ENCODE measurements around the gene SHCBP1L. TPM values are rescaled to one million over a fixed set of nuclear protein-coding genes. Genes with fewer than 3 reads are reported as not detected.

Gene SHCBP1L
- total RNA-seq, 1 donor from 2014 or later: not detected

DNA sequence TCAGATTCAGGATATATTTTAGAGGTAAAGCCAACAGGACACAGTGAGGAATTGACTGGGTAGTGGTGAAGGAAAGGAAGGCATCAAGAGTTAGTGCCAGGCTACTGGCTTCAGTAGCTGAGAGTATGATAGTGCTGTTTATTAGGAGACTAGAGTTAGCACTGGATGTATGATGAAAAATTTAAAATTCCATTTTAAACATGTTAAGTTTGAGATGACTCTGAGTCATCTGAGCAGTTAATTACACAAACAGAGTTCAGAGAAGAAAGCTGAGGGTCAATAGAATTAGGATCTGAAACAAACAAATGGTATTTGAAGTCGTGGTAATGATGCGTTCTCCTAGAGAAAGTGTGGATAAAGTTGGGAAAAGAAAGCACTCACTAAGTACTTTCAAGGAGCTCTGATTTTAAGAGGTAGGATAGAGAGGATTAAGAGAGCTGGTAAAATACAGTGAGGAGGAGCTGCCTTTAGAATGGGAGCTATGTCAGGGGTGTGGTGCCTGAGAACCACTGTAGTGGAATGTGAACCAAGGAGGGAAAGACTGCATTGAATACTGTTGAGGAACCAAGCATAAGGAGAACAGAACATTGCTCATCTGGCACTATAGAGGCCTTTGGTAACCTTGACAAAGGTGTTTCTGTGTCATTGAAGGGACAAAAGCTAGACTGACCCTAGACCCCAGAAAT is 21.7 kb upstream of the SHCBP1L start:
- Mint-ChIP-seq H3K27ac (no peak overlapping the region), H3K4me3 (no peak overlapping the region), H3K27me3 (peaks cover 18% of the 10 kb centered on the region), H3K9me3 (no peaks in the 10 kb centered on the region), H3K4me1 (no peaks in the 10 kb centered on the region), H3K36me3 (ENCODE audit: low read depth) (no peaks in the 10 kb centered on the region)
- peak; percentile 15 for DNase-seq
- intact Hi-C loops (cut with micrococcal nuclease): no loop called here

DNA sequence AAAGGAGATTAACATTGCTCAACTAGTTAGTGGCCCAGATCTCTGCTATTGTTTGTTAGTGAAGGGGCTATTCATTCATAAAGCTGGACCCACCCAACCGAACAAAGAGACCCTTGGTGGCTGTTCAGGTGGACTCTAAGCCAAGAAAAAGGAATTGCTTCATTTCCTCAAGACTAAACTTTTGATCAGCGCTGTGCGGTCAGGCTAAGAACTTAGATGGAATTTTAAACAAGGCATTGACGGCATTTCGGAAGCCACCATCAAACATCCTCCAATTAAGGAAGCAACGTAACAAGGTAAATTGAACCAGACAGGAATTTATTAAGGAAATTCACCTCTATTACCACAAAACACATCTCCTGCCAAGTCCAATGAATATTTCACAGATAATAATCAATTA is 19.9 kb upstream of the SHCBP1L start:
- Mint-ChIP-seq H3K9me3 (no peaks in the 10 kb centered on the region), H3K36me3 (ENCODE audit: low read depth) (no peaks in the 10 kb centered on the region), H3K4me1 (no peaks in the 10 kb centered on the region), H3K27ac (no peak overlapping the region), H3K4me3 (no peak overlapping the region), H3K27me3 (peaks cover 34% of the 10 kb centered on the region)
- DNase-seq: no peak
- intact Hi-C loops (cut with micrococcal nuclease): no loop called here

DNA sequence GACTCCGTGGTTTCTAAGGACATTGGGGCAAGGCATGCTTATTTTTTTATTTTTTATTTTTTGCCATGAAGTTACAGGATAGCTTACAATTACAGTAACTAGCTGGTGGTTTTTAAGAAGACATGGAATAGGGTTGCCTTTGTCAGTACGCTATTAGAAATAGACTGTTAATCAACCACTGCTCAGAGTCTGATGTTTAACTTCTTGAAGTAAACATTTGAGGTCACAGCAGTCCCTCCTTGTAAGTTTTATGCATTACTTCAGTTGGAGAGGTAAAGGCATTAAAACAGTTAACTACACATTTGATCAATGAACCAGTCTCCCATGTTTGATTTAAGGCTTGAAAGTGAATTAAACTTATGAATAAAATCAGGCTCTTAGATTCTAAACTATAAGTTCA is 19.3 kb upstream of the SHCBP1L start:
- Mint-ChIP-seq H3K27me3 (peaks cover 34% of the 10 kb centered on the region), H3K4me3 (no peak overlapping the region), H3K36me3 (ENCODE audit: low read depth) (no peaks in the 10 kb centered on the region), H3K4me1 (no peaks in the 10 kb centered on the region), H3K9me3 (no peaks in the 10 kb centered on the region), H3K27ac (no peak overlapping the region)
- intact Hi-C loops (cut with micrococcal nuclease): no loop called here
- DNase-seq: no peak

DNA sequence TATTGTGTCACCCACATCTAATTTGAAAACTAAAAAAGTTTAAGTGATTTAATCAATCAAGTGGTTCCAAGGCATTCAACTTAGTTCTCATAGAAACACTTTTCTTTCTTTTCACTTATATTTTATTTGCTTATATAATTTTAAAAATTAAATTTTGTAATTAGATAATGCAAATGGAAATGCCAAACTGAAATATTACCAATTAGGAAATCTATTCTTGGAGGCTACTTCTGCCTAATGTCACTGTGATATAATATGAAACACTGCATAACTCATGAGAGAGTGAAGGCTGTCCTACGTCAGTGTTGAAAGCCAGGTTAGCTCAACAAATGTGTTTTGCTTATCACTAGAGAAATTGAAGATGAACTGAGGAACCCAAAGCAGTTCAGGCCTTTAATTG is 18.3 kb upstream of the SHCBP1L start:
- Mint-ChIP-seq H3K4me1 (no peaks in the 10 kb centered on the region), H3K36me3 (ENCODE audit: low read depth) (no peaks in the 10 kb centered on the region), H3K27me3 (peaks cover 34% of the 10 kb centered on the region), H3K4me3 (no peak overlapping the region), H3K9me3 (no peaks in the 10 kb centered on the region), H3K27ac (no peak overlapping the region)
- intact Hi-C loops (cut with micrococcal nuclease): no loop called here
- no peak for DNase-seq

DNA sequence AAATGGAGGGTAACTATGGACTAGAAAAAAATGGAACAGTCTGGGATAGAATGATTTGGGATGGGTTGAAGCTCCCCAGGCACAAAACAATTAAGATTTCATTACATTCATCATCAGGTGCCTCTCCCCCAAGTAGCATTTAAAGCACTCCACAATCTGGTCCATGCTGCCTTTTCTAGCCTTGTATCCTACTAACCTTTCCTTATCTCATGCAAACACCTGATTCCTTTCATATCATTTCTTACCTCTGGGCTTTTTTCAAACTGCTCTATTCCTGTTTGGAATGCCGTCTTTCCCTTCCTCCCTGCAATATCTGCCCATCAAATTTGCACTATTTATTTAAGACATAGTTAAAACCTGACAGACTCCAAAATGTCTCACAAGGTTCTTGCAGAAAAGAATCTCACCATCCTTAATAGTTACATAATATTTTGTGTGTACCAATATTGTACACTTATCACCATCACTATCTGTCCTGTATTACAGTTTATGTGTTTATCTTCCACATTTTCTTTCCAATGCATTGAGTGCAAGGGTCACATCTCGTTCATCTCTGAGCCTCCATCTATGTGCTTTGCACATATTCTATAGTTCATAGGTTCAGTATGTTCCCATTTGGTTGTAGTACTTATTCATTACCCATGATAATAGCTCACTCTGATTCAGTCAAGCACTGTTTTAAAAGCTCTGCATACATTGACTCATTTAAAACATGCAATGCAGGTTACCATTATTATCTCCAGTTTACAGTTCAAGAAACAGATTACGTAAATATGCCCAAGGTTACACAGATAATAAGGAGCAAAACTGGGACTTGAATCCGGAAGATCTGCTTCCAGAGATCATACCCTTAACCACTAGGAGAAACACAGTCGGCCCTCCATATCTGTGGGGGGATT is 16.1 kb upstream of the SHCBP1L start:
- H3K4me3 Mint-ChIP-seq: no peak overlapping the region
- no peaks in the 10 kb centered on the region for H3K9me3 Mint-ChIP-seq
- peaks cover 24% of the 10 kb centered on the region for H3K27me3 Mint-ChIP-seq
- intact Hi-C loops (cut with micrococcal nuclease): loop anchor here (10.0 kb wide), 1 partner anchor 256 kb away; no protein-coding TSS in a partner anchor
- H3K36me3 Mint-ChIP-seq (ENCODE audit: low read depth): no peaks in the 10 kb centered on the region
- no peaks in the 10 kb centered on the region for H3K4me1 Mint-ChIP-seq
- no peak overlapping the region for H3K27ac Mint-ChIP-seq
- DNase-seq: peak; percentile 21

DNA sequence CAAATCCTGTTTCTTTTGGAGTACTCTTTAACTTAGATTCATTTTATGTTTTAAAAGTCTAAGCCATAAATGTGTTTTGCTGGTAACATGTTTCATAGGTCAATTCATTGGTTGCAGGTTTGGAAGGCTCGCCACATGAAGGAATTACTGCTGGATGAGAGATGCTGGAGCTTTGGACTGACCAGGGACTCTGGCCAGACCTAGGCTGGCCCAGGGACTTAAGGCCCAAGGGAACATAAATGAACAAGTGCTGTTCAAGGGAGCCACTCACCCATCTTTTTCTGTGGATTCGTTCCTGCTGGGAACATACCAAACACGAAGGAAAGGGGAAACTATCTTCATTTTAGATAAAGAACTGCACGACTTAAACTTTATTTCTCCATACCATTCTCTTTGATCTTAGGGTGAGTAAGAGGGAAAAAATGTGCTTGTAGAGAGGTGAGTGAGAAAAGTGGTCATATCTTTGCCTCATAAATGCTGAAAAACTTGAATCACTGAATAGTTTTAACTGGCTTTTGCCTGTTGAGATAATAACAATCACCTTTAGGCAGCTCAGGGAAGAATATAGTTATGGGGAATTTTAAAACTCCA is 15.3 kb upstream of the SHCBP1L start:
- Mint-ChIP-seq H3K36me3 (ENCODE audit: low read depth) (no peaks in the 10 kb centered on the region), H3K27ac (no peak overlapping the region), H3K4me3 (no peak overlapping the region), H3K27me3 (peaks cover 23% of the 10 kb centered on the region), H3K4me1 (no peaks in the 10 kb centered on the region), H3K9me3 (no peaks in the 10 kb centered on the region)
- DNase-seq: peak; percentile 18
- intact Hi-C loops (cut with micrococcal nuclease): loop anchor here (10.0 kb wide), 1 partner anchor 257 kb away; no protein-coding TSS in a partner anchor

DNA sequence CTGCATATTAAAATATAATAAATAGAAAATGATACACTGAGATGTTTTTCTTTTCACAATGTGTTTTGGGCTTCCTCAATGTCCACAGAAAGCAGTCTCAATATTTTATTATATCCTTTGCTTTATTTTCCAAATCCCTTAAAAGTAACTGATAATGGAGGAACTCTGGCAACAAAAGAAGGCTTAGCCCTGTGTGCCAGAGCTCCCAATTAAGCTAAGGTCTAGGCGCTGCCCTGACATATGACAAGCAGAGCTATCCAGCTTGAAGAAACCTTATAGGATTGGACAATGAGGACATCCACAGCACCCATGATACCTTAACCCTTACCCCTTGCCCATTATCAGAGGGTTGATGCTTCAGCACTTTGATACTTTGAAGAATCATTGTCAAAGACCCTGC is 12.9 kb upstream of the SHCBP1L start:
- H3K36me3 Mint-ChIP-seq (ENCODE audit: low read depth): no peaks in the 10 kb centered on the region
- no peak for DNase-seq
- no peak overlapping the region for H3K4me3 Mint-ChIP-seq
- H3K4me1 Mint-ChIP-seq: peaks cover 3% of the 10 kb centered on the region
- H3K9me3 Mint-ChIP-seq: no peaks in the 10 kb centered on the region
- peaks cover 25% of the 10 kb centered on the region for H3K27me3 Mint-ChIP-seq
- H3K27ac Mint-ChIP-seq: no peak overlapping the region
- intact Hi-C loops (cut with micrococcal nuclease): loop anchor here (10.0 kb wide), 1 partner anchor 259 kb away; no protein-coding TSS in a partner anchor

DNA sequence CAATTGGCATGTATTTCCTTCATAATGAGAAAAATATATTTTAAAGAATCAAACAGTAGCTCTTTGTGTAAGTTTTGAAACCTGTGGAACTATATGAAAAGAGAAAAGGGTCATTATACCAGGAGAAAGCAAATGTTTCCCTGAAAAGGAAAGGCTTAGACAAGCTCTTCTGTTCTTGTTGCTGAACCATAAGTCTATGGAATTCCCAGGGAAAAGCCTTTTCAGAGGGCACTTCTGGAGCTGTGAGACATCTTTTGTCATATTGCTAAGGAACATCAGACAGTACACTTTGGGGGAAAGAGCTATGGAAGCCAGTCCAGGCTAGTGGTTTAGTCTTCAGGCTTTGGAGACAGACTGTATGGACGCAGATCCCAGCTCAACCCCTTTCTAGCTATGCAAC is 12.1 kb upstream of the SHCBP1L start:
- DNase-seq: no peak
- intact Hi-C loops (cut with micrococcal nuclease): loop anchor here (10.0 kb wide), 1 partner anchor 260 kb away; no protein-coding TSS in a partner anchor

DNA sequence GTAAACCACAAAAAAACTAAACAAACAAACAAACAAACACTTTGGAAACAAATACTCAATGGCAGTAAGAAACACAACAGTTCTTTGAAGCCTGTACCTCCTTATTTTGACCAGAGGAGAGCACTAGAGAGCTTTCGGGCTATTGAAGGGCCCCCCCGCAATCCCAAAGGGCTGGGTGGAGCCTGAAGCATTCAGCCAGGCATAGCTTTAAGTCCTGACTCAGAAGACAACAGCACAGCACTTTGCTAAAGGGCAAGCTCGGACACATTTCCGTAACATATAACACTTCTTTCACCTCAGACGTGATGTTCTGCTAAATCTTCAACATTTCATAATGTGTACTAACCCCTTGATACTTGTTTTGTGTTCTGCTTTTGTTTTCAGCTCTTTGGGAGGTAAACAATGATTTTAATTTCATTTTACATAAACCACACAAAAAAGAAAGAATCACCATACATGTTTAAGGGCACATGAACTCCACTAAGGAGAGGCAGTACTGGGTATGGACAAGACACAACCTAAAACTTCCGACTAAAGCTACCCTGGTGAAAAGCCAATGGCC is 9.7 kb upstream of the SHCBP1L start:
- no peak overlapping the region for H3K27ac Mint-ChIP-seq
- H3K4me1 Mint-ChIP-seq: peaks cover 3% of the 10 kb centered on the region
- H3K4me3 Mint-ChIP-seq: no peak overlapping the region
- peaks cover 9% of the 10 kb centered on the region for H3K27me3 Mint-ChIP-seq
- H3K36me3 Mint-ChIP-seq (ENCODE audit: low read depth): no peaks in the 10 kb centered on the region
- H3K9me3 Mint-ChIP-seq: no peaks in the 10 kb centered on the region
- peak; percentile 76 for DNase-seq
- intact Hi-C loops (cut with micrococcal nuclease): loop anchor here (10.0 kb wide), 1 partner anchor 262 kb away; no protein-coding TSS in a partner anchor

More for the DNA sequence above, 12.1 kb upstream of the SHCBP1L start:
- peaks cover 25% of the 10 kb centered on the region for H3K27me3 Mint-ChIP-seq
- H3K27ac Mint-ChIP-seq: no peak overlapping the region
- H3K9me3 Mint-ChIP-seq: no peaks in the 10 kb centered on the region
- H3K36me3 Mint-ChIP-seq (ENCODE audit: low read depth): no peaks in the 10 kb centered on the region
- no peak overlapping the region for H3K4me3 Mint-ChIP-seq
- peaks cover 3% of the 10 kb centered on the region for H3K4me1 Mint-ChIP-seq

DNA sequence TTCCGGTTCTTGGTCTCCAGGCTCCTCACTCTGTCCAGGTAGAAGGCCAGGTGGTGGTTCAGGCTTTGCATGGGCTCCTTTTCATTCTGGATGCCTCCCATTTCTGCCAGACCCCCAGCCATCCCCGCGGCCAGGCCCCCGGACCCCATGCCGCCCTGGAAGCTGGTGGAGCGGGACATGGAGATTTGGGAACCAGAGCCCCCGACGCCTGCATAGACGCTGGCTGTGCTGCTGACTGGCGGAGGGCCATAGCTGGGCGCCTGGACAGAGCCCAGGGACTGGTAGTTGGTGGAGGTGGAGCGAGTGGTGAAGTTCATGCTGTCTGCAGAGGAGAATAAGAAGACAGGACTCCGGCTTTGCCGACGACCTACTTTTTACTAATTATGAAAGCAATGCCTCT is 7.1 kb upstream of the SHCBP1L start:
- H3K4me1 Mint-ChIP-seq: peaks cover 3% of the 10 kb centered on the region
- intact Hi-C loops (cut with micrococcal nuclease): loop anchor here (10.0 kb wide), 1 partner anchor 265 kb away; no protein-coding TSS in a partner anchor

DNA sequence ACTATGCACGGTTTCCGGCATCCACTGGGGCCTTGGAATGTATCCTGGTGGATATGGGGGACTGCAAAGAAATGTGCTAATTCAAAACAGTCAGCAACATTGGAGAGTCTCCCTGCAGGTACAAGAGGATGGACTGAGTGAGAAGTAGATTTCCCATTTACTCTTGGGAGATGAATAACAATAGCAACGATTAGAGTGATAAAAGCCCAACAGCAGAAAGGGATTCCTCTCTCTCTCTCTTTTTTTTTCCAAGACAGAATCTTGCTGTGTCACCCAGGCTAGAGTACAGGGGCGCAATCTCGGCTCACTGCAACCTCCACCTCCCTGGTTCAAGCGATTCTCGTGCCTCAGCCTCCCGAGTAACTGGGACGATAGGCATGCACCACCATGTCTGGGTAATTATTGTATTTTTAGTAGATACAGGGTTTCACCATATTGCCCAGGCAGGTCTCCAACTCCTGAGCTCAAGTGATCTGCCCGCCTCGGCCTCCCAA is 5.0 kb upstream of the SHCBP1L start:
- Mint-ChIP-seq H3K9me3 (no peaks in the 10 kb centered on the region), H3K4me3 (no peak overlapping the region), H3K36me3 (ENCODE audit: low read depth) (no peaks in the 10 kb centered on the region), H3K27me3 (peaks cover 21% of the 10 kb centered on the region), H3K4me1 (peaks cover 3% of the 10 kb centered on the region), H3K27ac (no peak overlapping the region)
- DNase-seq: no peak
- intact Hi-C loops (cut with micrococcal nuclease): no loop called here

More for the DNA sequence above, 7.1 kb upstream of the SHCBP1L start:
- H3K27ac Mint-ChIP-seq: no peak overlapping the region
- H3K27me3 Mint-ChIP-seq: peaks cover 13% of the 10 kb centered on the region
- DNase-seq: no peak
- no peak overlapping the region for H3K4me3 Mint-ChIP-seq
- no peaks in the 10 kb centered on the region for H3K9me3 Mint-ChIP-seq
- H3K36me3 Mint-ChIP-seq (ENCODE audit: low read depth): no peaks in the 10 kb centered on the region

DNA sequence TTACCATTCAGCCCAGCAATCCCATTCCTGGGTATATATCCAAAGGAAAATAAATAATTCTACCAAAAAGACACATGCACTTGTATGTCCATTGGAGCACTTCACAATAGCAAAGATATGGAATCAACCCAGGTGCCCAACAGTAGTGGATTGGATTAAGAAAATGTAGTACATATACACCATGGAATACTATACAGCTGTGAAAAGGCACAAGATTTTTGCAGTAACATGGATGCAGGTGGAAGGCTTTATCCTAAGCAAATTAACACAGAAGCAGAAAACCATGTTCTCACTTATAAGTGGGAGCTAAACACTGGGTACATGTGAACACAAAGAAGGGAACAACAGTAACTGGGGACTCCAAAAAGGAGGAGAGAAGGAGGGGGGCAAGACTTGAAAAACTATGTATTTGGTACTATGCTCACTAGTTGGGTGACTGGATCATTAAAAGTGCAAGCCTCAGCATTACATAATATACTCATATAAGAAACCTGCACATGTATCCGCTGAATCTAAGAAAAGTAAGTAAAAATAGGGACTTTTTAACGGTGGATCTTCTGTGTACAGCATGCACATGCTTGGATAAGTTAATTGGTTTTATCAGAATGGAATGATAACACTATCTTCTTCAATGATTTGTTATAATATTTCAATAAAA is 3.9 kb upstream of the SHCBP1L start:
- no peaks in the 10 kb centered on the region for H3K36me3 Mint-ChIP-seq (ENCODE audit: low read depth)
- H3K4me3 Mint-ChIP-seq: no peak overlapping the region
- H3K9me3 Mint-ChIP-seq: no peaks in the 10 kb centered on the region

More for the DNA sequence above, 3.9 kb upstream of the SHCBP1L start:
- no peak for DNase-seq
- Mint-ChIP-seq H3K27me3 (peaks cover 24% of the 10 kb centered on the region), H3K27ac (no peak overlapping the region), H3K4me1 (no peaks in the 10 kb centered on the region)
- intact Hi-C loops (cut with micrococcal nuclease): no loop called here
